HG02884 (cell line): Measurements from ENCODE around the gene CCDC81.
"Not testable (repeated sequence)": the region's sequence is repeated elsewhere in the genome, so short reads cannot be mapped to it uniquely, and the experiment has no call there.

ENCODE experiments used
- ATAC-seq: cut with Tn5 transposase; IDR thresholded peaks from one replicate; pipeline ENCODE4 v1.9.1; 2021; ENCODE audit warnings: mild to moderate bottlenecking, moderate library complexity; ENCODE audit not compliant: unreplicated experiment

CCDC81 gene

GRCh38 chr11:86386746-86387145 is 12.1 kb downstream of the CCDC81 start:
- no peak for ATAC-seq

GRCh38 chr11:86388198-86388597 is 13.5 kb downstream of the CCDC81 start:
- ATAC-seq = no peak

GRCh38 chr11:86390487-86390886 is 15.8 kb downstream of the CCDC81 start:
- no peak for ATAC-seq

- no peak for ATAC-seq
Measured at GRCh38 chr11:86395061-86395551, 20.4 kb downstream of the CCDC81 start.

- ATAC-seq = no peak
Measured at GRCh38 chr11:86396396-86396795, 21.7 kb downstream of the CCDC81 start.

GRCh38 chr11:86397351-86397750 is 22.7 kb downstream of the CCDC81 start:
- no peak for ATAC-seq

GRCh38 chr11:86398106-86398505 is 23.4 kb downstream of the CCDC81 start:
- ATAC-seq = no peak

- no peak for ATAC-seq
Measured at GRCh38 chr11:86403458-86403857, 28.8 kb downstream of the CCDC81 start.

GRCh38 chr11:86408845-86409244 is 34.2 kb downstream of the CCDC81 start:
- ATAC-seq = no peak

GRCh38 chr11:86414032-86414431 is 39.3 kb downstream of the CCDC81 start:
- no peak for ATAC-seq

GRCh38 chr11:86415026-86415425 is 40.3 kb downstream of the CCDC81 start:
- no peak for ATAC-seq

- ATAC-seq = no peak
Measured at GRCh38 chr11:86416494-86416893, 41.8 kb downstream of the CCDC81 start.

GRCh38 chr11:86416951-86417350 is 42.3 kb downstream of the CCDC81 start:
- not testable (repeated sequence) for ATAC-seq

GRCh38 chr11:86418106-86418505 is 43.4 kb downstream of the CCDC81 start:
- no peak for ATAC-seq

- no peak for ATAC-seq
Measured at GRCh38 chr11:86418513-86418912, 43.8 kb downstream of the CCDC81 start.

- no peak for ATAC-seq
Measured at GRCh38 chr11:86418917-86419316, 44.2 kb downstream of the CCDC81 start.

- no peak for ATAC-seq
Measured at GRCh38 chr11:86421946-86422345, 47.3 kb downstream of the CCDC81 start.

GRCh38 chr11:86422371-86422770 is 47.7 kb downstream of the CCDC81 start:
- no peak for ATAC-seq

- ATAC-seq = not testable (repeated sequence)
Measured at GRCh38 chr11:86423488-86423887, 48.8 kb downstream of the CCDC81 start.

- no peak for ATAC-seq
Measured at GRCh38 chr11:86427441-86427840, 52.8 kb downstream of the CCDC81 start.

GRCh38 chr11:86431258-86431657 is 56.6 kb downstream of the CCDC81 start:
- no peak for ATAC-seq

GRCh38 chr11:86433361-86434095 is 58.8 kb downstream of the CCDC81 start:
- not testable (repeated sequence) for ATAC-seq

GRCh38 chr11:86435711-86436110 is 61.0 kb downstream of the CCDC81 start:
- no peak for ATAC-seq
